ENCODE measurements around the gene TNFRSF6B.

Gene TNFRSF6B

GRCh38 chr20:63686492-63687321 lies 9.7 kb upstream of the TNFRSF6B start:
- no peak for DNase-seq (ENCODE audit: low read depth)

GRCh38 chr20:63687419-63688178 lies 8.9 kb upstream of the TNFRSF6B start:
- no peak for DNase-seq (ENCODE audit: low read depth)

GRCh38 chr20:63688228-63689045 lies 8.0 kb upstream of the TNFRSF6B start:
- DNase-seq (ENCODE audit: low read depth), result no peak

GRCh38 chr20:63689046-63690002 lies 7.1 kb upstream of the TNFRSF6B start:
- DNase-seq (ENCODE audit: low read depth), result no peak

- no peak for DNase-seq (ENCODE audit: low read depth)
Observed at GRCh38 chr20:63690003-63690897, 6.2 kb upstream of the TNFRSF6B start.

- no peak for DNase-seq (ENCODE audit: low read depth)
Observed at GRCh38 chr20:63690898-63691710, 5.3 kb upstream of the TNFRSF6B start.

- no peak for DNase-seq (ENCODE audit: low read depth)
Observed at GRCh38 chr20:63691711-63692435, 4.6 kb upstream of the TNFRSF6B start.

- DNase-seq (ENCODE audit: low read depth), result no peak
Observed at GRCh38 chr20:63692436-63693082, 3.9 kb upstream of the TNFRSF6B start.

GRCh38 chr20:63693083-63693732 lies 3.2 kb upstream of the TNFRSF6B start:
- no peak for DNase-seq (ENCODE audit: low read depth)

- no peak for DNase-seq (ENCODE audit: low read depth)
Observed at GRCh38 chr20:63693733-63694583, 2.5 kb upstream of the TNFRSF6B start.

GRCh38 chr20:63694584-63695423 lies 1.6 kb upstream of the TNFRSF6B start:
- DNase-seq (ENCODE audit: low read depth), result no peak

GRCh38 chr20:63695424-63696305 lies 787 bp upstream of the TNFRSF6B start:
- DNase-seq (ENCODE audit: low read depth), result no peak

GRCh38 chr20:63696306-63696627 lies 185 bp upstream of the TNFRSF6B start:
- DNase-seq (ENCODE audit: low read depth), result no peak

- DNase-seq (ENCODE audit: low read depth), result no peak
Observed at GRCh38 chr20:63697357-63697867, 960 bp downstream of the TNFRSF6B start.
